ENCODE measurements around the gene MEX3D. TPM values are rescaled to one million over a fixed set of nuclear protein-coding genes. Genes with fewer than 3 reads are reported as not detected.

The MEX3D gene
- total RNA-seq, 1 experiment from 2014 or later = 69.2 TPM

DNA sequence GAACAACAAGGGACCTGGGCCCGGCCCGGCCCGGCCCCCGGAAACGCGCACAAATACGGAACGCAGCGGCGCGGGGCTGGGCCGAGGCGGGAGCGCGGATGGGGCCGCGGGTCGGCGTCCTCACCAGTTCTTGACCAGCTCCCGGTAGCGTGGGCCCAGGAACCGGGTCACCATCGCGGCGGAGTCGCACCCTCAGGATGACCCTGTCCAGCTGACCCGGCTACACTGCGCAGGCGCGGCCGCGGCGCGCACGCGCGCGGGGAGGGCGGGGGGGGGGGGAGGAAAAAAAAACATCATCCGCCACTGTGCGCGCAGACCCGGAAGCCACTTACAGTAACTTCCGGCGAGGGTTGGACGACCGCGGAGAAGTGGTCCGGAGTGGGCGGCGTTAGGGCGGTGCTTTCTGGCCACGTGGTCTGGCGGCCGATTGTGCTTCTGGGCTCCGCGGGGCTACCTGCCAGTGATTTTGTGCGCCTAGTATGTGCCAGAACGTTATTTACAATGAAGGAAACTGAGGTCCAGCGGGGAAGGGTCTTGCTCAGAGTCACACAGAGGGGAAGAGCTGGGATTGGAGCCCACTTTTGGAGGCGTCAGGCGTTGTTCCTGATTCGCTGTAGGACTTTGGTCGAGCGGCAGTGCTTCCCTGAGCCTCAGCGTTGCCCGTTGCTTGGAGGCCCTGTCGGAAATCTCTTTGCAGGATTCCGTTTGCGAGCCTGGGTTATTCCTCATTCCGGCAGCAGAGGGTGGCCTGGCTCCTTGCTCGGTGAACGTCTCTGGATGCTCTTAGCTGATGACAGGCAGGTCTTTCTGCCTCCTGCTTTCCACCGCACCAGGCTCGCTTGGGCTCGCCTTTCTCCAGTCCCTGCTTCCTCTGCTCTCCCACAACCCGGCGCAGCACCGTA, 37.4 kb upstream of the MEX3D start, which contains the start of gene UQCR11 (continued):
- no peak for TF ChIP-seq EZH2phosphoT487 (IDR thresholded peaks at IDR 0.05; ENCODE audit: borderline replicate concordance)

DNA sequence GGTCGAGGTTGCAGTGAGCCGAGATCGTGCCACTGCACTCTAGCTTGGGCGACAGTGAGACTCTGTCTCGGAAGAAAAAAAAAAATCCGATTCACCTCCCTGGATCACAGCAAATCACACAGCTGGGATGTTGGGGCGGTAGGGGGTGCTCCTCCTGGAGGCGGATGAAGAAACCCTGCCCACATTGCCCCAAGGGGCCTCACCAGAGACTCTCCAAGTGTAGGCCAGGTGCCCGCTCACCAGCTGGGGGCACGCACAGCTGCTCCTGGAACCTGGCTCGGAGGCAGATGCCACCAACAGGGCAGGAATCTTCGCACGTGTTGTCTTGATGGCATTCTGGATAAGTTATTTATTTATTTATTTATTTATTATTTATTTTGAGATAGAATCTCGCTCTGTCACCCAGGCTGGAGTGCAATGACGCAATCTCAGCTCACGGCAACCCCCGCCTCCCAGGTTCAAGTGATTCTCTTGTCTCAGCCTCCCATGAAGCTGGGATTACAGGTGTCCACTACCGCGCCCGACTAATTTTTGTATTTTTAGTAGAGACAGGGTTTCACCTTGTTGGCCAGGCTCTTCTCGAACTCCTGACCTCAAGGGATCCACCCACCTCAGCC, 34.1 kb upstream of the MEX3D start:
- Histone ChIP-seq H3K27me3 (ENCODE audit: insufficient read depth, low read length) (no peaks in the 10 kb centered on the region), H3K9me2 (ENCODE audit: insufficient read depth) (no peaks in the 10 kb centered on the region), H3K9ac (ENCODE audit: low read length) (no peak overlapping the region), H3K4me2 (ENCODE audit: low read length) (peak overlapping the region; percentile 21; the same call in 1 of the 2 replicates), H3K36me3 (ENCODE audit: control insufficient read depth in 1 of 2, insufficient read depth in 2 of 2, low read length in 2 of 2) (peaks cover 16 to 23% of the 10 kb centered on the region in 2 experiments; a peak in 3 of 4 replicates), H3K9me3 (ENCODE audit: control insufficient read depth in 1 of 2, insufficient read depth in 1 of 2, low read depth in 1 of 2, low read length in 2 of 2) (no peaks in the 10 kb centered on the region), H4K20me1 (ENCODE audit: insufficient read depth) (0 out of 2 replicates have a peak, but pooled peaks cover 3% of the 10 kb centered on the region), H3K79me2 (ENCODE audit: insufficient read depth, low read length) (peaks cover 76% of the 10 kb centered on the region), H2AFZ (ENCODE audit: low read depth, low read length, poor library complexity, severe bottlenecking) (no peak overlapping the region), H3K27ac (ENCODE audit: low read depth, low read length) (peak overlapping the region; percentile 14; the same call in 1 of the 2 replicates), H3K4me1 (ENCODE audit: control insufficient read depth in 1 of 2, insufficient read depth in 2 of 2, low read length in 2 of 2) (peaks cover 15 to 40% of the 10 kb centered on the region in 2 experiments; a peak in 3 of 4 replicates), H3K4me3 (replicated peaks in 1 of 2; ENCODE audit: low read depth in 1 of 2, low read length in 2 of 2) (no peak overlapping the region)
- ChIA-PET CTCF (no interaction called here), RAD21 (ENCODE audit: low non-redundant PET in 1 of 2, low total read pairs in 2 of 2, uncharacterized antibody in 2 of 2, unreplicated experiment in 2 of 2) (no interaction called here), POLR2A (interaction anchor here (1.0 kb wide), 1 partner anchor 15 kb away, joined by 5 read pairs; no protein-coding TSS in a partner anchor)
- DNase-seq (ENCODE audit: low read depth, low spot score) (no peak), ATAC-seq (no peak)
- no peak for TF ChIP-seq YY1 (IDR thresholded peaks at IDR 0.05; ENCODE audit: extremely low read depth, insufficient replicate concordance, low read depth, low read length)
- no peak for TF ChIP-seq JUND (IDR thresholded peaks at IDR 0.05)
- no peak for TF ChIP-seq CEBPB (IDR thresholded peaks at IDR 0.05; ENCODE audit: low read depth)
- no peak for TF ChIP-seq EGR1 (IDR thresholded peaks at IDR 0.05; ENCODE audit: low read depth)
- TF ChIP-seq SIN3A (IDR thresholded peaks at IDR 0.05; ENCODE audit: low read depth) = no peak
- TF ChIP-seq, protein P1, sequence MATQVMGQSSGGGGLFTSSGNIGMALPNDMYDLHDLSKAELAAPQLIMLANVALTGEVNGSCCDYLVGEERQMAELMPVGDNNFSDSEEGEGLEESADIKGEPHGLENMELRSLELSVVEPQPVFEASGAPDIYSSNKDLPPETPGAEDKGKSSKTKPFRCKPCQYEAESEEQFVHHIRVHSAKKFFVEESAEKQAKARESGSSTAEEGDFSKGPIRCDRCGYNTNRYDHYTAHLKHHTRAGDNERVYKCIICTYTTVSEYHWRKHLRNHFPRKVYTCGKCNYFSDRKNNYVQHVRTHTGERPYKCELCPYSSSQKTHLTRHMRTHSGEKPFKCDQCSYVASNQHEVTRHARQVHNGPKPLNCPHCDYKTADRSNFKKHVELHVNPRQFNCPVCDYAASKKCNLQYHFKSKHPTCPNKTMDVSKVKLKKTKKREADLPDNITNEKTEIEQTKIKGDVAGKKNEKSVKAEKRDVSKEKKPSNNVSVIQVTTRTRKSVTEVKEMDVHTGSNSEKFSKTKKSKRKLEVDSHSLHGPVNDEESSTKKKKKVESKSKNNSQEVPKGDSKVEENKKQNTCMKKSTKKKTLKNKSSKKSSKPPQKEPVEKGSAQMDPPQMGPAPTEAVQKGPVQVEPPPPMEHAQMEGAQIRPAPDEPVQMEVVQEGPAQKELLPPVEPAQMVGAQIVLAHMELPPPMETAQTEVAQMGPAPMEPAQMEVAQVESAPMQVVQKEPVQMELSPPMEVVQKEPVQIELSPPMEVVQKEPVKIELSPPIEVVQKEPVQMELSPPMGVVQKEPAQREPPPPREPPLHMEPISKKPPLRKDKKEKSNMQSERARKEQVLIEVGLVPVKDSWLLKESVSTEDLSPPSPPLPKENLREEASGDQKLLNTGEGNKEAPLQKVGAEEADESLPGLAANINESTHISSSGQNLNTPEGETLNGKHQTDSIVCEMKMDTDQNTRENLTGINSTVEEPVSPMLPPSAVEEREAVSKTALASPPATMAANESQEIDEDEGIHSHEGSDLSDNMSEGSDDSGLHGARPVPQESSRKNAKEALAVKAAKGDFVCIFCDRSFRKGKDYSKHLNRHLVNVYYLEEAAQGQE (IDR thresholded peaks at IDR 0.05; ENCODE audit: low read depth) = no peak
- no peak for TF ChIP-seq POLR2AphosphoS5 (IDR thresholded peaks at IDR 0.05; ENCODE audit: low read depth, low read length)
- TF ChIP-seq ZFX (IDR thresholded peaks at IDR 0.05) = no peak
- TF ChIP-seq TCF7L2 (IDR thresholded peaks at IDR 0.05; ENCODE audit: borderline replicate concordance, extremely low read depth, insufficient read depth, insufficient read length) = no peak
- BruUV-seq (replicated peaks) = no TSS peak
- intact Hi-C loops (cut with micrococcal nuclease) = loop anchor here (10.0 kb wide), 1 partner anchor 213 kb away; the partner anchor contains the start of gene ATP8B3

Data from HCT116 (cell line).